GM18526 (cell line): ENCODE data around the gene CDH13.

Source experiments
- POLR2A ChIP-seq: IDR thresholded peaks from 3 replicates; pipeline ENCODE4 v1.6.1; 2011; ENCODE audit not compliant: insufficient read length; ENCODE audit errors: extremely low read depth

CDH13 gene

DNA sequence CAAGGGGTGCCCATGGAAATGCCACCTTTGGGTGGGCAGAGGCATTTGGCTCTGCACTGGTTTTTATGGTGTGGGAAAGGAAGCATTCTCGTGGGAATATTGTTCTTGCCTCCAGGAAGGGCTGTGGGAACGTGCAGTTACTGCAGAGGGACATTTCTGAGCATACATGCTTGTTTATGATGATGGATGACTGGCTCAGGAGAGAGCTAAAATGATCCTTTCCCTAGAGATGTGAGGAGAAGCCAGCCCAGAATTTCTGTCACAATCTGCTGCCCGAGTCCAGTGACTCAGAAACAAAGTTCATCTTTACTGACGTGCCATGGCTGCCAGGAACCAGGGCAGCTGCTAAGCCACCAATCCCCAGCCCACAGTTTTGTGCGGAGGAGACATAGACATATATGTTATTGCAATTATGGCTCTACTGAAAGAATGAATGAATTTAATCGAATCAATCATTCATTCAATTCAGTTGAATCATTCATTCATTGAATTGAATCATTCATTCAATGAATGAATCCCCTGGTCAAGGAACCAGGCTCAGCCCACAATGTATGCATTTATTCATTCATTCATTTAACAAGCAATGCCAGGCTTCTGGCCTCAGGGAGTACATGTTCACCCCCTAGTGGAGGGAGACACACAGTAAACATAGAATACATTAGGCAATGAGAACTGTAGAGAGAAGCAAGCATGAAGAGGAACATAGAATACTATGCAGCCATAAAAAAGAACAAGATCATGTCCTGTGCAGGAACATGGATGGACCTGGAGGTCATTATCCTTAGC, 766.6 kb downstream of the CDH13 start:
- no peak for TF ChIP-seq POLR2A

DNA sequence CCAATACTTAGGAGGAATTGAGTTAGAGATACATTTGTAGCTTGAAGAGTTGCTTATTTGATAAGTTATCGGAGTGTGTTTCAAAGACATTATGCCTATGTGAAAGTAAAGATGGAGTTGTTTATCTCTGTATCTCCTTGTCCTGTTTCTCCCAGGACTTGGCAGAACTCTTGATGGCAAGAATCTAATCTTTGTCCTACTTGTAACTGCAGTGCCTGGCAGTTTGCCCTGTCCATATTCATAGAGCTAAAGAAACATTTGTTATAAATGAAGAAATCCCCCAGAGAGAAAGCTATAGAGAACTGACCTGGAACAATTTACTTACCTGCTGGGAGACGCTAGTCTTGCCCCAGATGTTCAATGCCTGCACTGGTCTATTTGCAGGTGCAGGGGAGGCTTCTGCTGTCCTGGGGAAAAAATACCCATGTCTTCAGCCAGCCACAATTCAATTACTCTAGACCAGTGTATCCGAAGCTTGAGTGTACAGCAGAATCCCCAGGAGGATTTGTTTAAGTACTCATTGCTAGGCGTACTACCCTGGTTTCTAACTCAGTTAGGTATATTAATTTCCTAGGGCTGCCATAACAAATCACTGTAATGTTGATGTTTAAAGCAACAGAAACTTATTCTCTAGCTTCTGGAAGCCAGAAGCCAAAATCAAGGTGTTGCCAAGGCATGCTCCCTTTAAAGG, 771.0 kb downstream of the CDH13 start:
- TF ChIP-seq POLR2A = no peak

DNA sequence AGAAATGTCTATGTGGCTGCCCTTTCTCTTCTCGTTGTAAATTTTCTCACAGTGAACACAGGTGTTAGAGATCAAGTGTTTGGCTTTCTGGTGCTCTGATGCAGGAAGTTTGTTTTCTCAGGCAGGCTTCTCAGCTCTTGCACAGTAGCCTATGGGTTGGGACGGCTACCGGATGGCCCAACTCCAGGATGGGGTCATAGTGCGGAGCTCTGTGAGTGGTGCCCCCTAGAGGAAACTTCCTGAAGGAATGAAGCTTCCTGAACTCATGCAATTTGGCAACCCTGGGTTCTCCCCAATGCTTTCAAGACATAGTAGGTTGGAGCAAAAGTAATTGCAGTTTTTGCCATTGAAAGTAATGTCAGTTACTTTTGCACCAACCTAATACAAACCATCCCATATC, 773.5 kb downstream of the CDH13 start:
- no peak for TF ChIP-seq POLR2A

DNA sequence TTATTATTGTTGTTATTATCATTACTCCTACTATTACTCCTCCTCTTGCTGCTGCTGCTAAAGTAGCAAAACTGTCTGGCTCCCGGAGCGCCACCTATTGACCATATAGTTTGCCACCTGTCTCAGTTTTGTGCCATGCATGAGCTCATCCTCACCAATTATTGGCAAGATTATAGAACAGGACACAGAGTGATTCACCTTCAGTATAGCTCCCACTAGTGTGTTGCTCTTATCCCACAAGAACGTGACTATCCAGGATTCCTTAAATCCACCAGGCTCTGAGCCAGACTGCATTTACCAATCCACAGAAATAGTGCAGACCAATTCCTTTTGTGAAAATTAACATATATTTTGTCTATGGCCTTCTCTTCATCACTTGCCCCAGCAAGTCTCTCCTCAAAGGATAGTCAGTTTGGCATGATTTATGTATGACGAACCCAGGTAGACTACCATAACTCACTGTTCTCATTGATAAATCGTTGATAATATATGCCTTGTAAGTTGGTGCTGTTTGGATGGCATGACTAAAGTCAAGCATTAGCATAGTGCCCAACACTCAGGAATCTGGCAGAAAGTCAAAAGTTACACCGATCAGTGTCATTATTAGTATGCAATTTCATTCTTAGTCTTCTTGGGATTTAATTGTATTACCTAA, 775.5 kb downstream of the CDH13 start:
- no peak for TF ChIP-seq POLR2A

DNA sequence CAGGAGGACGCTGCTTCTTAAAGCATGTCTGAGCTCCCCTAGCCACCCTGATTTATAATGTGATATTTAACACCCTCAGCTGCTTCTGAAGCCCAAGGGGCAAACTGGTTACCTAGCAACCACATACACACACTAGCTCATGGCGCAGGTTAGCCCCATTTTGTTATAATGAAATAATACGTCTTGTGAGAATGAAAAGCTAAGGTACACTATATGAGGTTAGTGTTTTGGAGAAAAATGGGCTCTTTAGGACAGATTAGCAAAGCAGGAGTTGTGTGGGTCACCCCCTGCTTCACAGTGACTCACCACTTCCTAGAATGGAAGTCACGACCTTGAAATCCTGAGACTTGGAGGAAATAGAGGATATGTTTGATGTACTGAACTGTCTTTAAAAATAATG, 776.2 kb downstream of the CDH13 start:
- TF ChIP-seq POLR2A = no peak

DNA sequence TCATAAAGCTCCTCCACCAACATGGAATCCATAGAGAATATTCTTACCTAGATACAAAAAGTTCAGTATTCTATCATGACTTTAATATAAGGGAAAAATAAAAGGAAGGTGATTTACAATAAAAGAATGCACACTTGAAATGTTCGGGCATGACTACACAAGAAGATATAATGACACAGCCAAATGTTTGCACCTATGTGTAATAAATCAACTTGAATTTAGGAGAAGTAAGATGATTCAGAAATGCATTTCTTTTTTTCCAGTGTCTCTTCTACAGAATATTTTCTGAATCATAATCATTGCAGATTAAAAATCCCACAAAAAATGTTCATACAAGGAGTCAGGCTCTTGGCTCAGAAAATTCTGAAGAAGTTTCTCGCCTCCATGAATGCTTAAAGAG, 777.0 kb downstream of the CDH13 start:
- TF ChIP-seq POLR2A = no peak

DNA sequence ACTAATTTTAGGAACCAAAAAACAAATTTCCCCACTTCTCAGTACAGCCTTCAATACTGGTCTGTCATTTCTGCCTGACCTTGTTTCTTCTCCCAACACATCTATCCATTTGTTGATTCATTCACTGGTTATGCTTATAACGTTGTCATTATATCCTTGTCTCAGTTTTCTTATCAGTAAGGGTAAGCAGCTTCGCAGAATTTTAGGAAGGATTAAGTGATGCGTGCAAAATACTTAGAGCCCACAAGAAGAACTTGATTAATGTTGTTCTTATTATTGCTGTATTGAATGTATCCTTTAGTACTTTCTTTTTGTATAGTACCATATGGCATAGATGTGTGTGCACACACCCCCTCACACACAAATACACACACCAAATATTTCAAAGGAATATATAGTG, 777.5 kb downstream of the CDH13 start:
- no peak for TF ChIP-seq POLR2A

DNA sequence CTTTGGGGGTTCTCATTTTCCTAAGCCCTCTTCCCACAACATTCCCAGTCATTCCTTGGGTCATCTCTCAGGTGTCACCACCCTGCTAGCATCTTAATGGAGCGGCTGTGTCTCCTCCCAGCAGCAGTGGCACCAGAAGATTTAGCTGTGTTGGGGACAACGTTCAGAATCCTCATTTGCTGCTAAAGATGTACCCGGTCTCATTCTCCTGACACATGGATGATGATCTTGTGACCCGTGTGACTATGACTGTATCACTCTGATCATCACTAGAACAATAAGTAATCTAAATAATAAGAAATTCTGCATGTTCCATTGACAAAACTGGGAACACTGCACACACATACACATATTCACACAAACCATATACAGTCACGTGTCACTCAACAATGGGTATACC, 781.2 kb downstream of the CDH13 start:
- no peak for TF ChIP-seq POLR2A

DNA sequence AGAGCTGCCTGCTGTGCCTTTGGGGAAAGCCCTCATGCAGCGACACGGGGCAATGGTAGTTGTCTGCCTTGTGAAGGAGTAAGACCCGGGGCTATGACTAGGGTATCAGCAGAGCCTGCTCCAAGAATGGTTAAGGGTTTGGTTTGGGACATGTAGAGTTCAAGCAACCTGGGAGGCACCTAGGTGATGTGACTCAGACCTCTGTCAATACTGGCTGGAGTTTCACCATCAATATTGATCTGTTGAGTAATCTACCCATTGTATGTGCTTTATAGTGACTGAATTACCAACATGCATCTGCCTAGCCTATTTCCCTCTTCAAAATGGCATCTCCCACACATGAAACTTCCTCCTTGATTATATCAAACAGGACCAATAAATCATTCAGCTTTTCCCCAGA, 782.6 kb downstream of the CDH13 start:
- TF ChIP-seq POLR2A = no peak

DNA sequence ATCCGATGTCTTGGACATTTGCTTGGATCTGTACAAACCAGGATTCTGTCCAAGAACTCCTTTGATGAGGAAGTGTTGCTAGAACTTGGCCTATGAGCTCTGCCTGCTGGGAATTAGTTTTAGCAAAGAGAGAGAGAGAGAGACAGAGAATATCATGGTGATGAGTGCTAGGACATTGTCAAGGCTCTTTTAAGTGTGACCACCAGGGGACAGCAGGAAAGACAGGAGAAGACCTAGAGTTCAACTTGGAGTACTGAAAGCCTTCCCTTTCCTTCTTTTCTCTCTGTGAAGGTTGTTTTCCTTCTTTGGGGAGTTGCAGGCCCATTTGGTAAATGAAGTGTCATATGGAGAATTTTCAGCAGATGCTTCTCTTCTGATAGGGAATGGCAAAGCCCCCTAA, 791.8 kb downstream of the CDH13 start:
- no peak for TF ChIP-seq POLR2A

DNA sequence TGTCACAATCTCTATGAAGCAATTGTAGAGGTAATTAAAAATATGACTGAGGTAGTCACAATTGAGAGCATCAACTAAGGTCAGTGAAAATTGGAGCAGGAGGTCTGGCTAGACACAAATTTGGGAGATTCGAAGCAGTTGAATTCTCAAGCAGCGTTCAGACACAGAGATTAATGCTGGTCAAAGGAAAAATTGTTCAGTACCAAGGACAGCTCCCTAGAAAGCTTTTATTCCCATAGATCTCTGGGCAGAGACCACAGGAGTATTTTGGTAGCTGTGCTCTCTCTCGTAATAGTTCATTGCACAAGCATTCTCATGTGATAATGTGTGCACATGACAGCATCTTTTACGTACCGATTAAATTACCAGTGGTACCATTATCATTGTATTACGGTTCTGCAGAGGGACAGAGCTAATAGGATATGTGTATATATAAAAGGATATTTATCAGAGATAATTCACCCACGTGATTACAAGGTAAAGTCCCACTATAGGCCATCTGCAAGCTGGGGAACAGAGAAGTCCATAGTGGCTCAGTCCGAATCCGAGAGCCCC, 793.5 kb downstream of the CDH13 start:
- no peak for TF ChIP-seq POLR2A

DNA sequence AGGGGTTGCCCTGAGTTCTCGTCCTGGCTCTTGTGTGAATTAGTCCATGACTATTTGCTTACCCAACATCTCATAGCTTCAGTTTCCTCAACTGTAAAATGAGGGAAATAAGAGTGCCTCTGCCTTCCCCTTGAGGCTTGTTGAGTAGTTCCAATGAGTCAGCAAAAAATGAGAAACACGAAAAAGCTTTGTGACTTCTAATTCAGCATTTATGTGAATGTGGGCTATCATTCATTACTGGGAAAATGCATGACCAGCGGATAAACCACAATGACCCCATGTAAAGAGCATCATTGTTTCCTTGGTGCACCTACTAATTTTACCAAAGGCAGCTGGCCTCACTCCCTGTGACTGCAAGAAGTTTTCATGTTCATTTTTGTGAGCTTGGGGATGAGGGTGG, 806.4 kb downstream of the CDH13 start:
- no peak for TF ChIP-seq POLR2A

DNA sequence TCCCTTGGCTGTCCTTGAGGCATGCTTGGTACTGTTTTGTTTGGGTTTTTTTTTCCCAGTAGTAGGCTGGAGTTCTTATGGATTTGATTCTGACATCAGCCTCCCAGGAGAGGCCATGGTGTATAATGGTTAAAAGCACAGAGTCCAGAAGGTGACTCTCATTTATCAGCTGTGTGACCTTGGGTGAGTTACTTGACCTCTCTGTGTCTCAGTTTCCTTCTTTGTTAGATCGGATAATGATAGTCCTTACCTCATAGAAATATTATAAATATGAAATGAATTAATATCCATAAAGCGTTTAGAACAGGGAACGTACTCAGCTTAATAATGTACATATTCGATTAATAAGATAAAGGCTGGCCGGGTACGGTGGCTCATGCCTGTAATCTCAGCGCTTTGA, 810.3 kb downstream of the CDH13 start:
- no peak for TF ChIP-seq POLR2A

DNA sequence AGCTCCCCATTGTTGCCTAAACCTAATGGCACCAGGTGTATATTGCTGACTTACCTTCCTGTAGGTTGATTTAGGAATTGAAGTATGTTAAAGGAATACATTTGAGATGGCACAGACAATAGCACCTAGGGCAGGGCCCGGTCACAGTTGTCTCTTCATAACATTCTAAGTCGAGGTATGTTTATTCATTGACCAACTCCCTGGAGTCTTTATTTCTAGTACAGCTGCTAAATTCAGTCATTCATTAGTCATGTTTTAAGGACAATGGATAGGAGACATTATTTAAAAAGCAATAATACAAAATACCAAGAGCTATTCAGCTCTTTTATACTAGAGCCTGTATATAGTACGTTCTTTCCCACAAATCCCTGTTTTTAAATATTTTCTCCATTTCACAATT, 811.6 kb downstream of the CDH13 start:
- no peak for TF ChIP-seq POLR2A

DNA sequence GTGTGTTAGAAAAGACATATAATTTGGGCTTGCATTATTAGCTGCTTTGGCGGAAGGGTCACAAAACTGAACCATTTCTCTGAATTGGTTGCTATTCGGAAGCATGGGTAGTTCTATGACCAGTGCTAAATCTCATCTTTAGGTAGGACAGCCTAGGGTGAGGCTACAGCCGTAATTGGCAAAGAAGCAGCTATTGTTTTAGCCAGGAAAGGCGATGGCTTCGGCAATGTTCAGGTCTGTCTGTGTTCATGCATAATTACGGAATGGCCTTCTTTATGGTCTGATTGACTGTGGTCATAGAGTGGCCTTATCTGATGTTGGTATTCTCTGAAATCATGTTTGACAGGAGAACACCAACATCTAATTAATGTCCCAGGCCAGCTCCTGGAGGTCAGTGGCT, 812.6 kb downstream of the CDH13 start:
- TF ChIP-seq POLR2A = no peak

DNA sequence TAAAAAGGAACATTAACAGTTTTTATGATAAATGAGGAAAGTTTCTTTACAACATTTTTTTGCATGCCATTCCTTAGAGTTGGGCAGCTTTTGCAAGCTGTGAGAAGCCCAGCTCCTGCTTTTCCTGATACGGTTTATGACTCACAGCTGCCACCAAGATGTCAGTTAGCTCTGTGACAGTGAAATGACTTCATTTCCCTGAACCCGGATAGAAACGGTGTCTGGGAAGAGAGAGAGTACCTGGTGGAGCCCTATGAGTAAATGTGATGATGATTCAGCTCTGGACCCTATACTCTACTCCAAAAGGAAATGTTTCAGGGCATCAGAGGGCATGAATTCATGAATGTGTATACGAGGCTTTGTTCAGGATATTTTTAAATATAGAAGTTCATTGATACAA, 814.7 kb downstream of the CDH13 start:
- no peak for TF ChIP-seq POLR2A

DNA sequence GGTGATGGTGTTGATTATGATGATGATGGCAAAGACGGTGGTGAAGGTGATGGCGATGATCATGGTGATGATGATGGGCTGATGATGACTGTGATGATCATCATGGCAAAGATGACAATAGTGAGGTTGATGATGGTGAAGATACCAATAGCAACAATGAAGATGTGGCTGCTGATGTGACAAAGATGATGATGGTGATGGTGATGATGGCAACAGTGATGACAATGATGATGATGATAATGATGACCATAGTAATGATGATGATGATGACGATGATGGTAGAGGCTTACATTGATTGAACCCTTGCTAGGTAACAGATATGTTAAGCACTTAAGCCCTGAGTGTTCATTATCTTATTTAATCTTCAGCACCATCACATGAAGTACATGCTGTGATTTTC, 817.2 kb downstream of the CDH13 start:
- TF ChIP-seq POLR2A = no peak

DNA sequence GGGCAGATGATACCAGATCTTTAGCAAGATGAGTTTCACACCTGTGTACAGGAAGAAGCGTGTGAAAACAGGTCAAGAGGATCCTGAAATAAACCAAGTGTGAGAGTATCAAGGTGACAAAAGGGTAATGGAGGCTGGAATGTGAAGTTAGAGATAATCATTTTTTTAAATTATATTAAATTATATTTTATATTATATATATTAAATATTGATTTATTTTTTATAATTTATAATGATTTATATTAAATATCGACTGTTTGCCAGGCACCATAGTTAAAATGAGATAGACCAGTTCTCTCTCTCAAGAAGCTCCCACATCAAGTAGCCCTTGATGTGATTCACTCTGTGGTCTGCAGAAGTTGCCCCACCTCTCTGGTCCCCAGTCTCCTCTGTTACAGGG, 820.8 kb downstream of the CDH13 start:
- no peak for TF ChIP-seq POLR2A
